DMS114 treated with DMSO at 0.1 percent for 48 hours (cell line): ENCODE results near the gene ENTPD1.
"Not testable (repeated sequence)": the region's sequence is repeated elsewhere in the genome, so short reads cannot be mapped to it uniquely, and the experiment has no call there.

Source experiments
- DNase-seq: peaks from one replicate; lab custom pipeline; 2025; ENCODE audit not compliant: unreplicated experiment; lab: John Stamatoyannopoulos, UW

ENTPD1 gene

GRCh38 chr10:95864906-95865813 lies 109.2 kb downstream of the ENTPD1 start:
- peak; percentile 19 for DNase-seq

GRCh38 chr10:95865814-95866466 lies 110.0 kb downstream of the ENTPD1 start:
- no peak for DNase-seq

GRCh38 chr10:95866467-95866842 lies 110.5 kb downstream of the ENTPD1 start:
- no peak for DNase-seq

DNA sequence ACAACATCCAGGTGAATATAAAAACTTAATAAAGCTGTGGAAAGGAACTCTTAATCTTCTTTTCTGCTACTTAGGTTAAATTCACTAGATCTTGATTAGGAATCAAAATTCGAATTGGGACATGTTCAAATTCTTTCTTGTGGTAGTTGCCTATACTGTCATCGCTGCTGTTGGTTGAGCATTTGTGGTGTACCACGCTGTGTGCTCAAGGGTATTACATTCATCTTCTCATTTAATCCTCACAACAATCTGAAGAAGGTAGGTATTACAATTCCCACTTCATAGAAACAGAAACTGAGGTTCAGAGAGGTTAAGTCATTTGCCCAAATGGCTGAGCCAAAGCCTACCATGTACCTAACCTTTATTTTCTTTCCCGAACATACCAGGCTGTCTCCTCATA lies 111.9 kb downstream of the ENTPD1 start:
- no peak for DNase-seq

- no peak for DNase-seq
Observed at GRCh38 chr10:95872158-95872711, 116.3 kb downstream of the ENTPD1 start.

GRCh38 chr10:95873139-95873538 lies 117.2 kb downstream of the ENTPD1 start:
- no peak for DNase-seq

- DNase-seq = no peak
Observed at GRCh38 chr10:95873651-95874050, 117.7 kb downstream of the ENTPD1 start.

DNA sequence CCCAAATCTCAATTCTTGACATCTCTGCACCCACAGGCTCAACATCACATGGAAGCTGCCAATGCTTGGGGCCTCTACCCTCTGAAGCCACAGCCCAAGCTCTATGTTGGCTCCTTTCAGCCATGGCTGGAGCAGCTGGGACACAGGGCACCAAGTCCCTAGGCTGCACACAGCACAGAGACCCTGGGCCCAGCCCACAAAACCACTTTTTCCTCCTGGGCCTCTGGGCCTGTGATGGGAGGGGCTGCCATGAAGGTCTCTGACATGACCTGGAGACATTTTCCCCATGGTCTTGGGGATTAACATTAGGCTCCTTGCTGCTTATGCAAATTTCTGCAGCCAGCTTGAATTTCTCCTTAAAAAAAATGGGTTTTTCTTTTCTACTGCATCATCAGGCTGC lies 118.8 kb downstream of the ENTPD1 start:
- not testable (repeated sequence) for DNase-seq

DNA sequence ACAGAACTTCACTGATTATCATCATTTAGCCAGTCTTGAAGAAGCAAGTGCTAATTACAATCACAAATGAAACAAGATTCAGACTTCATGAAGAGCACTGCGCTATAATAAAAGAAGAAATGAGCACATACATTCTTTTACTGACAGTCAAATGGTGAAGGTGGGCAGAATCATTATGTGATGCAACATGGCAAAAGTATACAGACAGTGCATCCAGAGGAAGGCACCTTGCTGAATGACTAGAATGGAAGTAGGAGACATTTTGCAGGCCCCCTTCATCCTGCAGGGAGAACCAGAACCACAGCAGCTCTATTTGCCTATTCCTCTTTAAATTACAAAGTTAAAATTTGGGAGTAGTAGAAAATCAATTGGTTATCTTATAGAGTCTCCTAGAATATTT lies 120.8 kb downstream of the ENTPD1 start:
- DNase-seq = no peak

DNA sequence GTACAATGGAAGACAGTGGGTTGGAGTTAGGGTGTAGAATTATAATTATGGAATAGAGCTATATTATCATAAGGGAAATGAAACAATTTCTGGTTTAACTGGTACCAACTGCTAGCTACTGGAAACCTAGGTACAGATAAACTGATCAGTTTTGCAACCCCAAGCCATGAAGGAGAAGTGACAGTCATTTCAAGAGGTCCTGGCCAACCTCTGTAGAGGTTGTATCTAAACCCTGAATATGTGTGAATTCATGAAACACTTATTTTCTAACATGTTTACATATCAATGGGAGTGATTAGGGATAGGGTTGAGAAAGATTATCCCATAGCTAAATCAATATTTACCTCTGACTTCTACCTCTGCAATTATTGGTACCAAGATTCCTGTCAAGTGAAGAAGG lies 121.9 kb downstream of the ENTPD1 start:
- no peak for DNase-seq

DNA sequence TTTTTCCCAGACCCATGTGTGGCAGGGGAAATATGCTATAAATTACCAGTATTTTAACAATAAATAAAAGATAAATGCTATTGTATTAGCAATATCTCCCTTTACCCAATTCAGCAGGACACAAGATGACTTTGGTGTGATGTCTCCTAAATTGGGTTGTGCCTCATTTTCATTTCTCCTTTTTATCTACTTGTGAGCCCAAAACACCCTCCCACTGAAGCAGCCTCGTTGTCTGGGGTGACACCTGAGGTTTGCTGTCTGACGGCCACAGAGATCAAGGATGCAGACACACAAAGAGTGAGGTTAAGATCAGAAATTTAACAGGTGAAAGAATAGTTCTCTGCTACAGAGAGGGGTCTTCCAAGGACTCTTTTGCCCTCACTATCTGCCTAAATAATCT lies 124.7 kb downstream of the ENTPD1 start:
- DNase-seq = no peak

DNA sequence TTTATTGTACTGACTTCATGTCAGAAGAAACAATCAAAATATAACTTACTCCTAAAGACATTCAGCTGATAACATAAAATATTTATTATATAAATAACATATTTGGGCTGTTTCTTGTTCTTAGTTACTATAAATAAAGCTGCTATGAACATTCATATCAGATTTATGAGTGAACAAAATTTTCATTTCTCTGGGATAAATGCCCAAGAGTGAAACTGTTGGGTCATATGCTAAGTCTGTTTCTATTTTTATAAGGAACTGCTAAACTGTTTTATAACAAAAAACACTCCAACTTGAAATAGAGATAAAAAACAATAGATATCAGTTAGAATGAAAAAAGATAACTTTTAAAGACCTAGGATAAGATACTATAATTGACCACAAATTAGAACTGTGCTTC lies 125.4 kb downstream of the ENTPD1 start:
- DNase-seq = no peak

DNA sequence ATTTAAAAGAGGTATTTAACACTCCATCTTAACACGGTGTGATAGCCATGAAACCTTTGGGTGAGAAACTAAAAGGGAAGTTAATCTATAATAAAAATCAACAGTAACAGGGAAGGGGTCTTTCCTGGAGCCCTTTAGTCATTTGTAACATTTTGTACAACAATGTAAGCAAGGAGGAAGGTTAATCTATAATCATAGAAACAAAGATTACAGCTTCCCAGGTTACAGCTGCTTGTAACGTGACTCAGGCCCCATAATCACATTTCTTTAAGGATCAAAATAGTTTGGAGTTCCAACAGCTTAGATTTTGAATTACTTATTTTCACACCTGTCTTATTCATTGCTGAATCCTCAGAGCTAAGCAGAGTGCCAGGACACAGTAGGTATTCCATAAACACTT lies 133.9 kb downstream of the ENTPD1 start:
- no peak for DNase-seq

- no peak for DNase-seq
Observed at GRCh38 chr10:95896071-95896850, 140.3 kb downstream of the ENTPD1 start.

GRCh38 chr10:95905897-95906580 lies 150.1 kb downstream of the ENTPD1 start:
- not testable (repeated sequence) for DNase-seq

DNA sequence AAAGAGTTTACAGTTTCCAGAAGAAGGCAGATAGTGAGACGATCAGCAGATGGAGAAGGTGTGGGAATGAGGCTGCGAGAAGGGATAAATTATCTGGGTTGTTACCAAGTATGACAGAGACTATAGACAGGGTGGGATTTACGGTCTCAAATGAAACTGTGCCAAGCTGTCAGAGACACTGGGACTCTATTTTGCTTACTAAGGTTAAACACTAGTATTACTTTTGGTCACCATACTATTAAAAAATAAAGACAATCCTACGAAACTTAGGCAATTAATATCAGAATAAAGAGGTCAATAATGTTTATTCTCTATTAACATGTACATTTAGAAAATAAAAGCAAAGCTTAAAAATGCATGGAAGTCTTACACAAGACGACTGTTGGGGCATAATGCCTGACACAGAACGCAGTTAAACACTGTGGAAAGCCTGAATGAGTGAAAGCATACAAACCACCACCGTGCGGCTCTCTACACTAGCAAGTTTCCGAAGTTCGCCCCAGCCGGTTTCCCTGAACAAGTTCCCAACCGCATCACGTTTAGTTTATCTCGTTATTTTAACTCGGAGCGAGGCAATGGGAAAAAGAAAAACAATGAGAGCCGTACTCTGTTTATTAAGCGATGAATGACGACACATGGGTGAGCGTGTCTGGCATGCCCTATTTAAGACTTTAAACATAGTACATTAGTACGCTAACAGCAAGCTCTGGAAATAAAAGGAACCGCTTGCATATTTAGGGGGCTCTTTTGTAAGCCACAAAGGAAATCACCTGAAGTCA lies 150.9 kb downstream of the ENTPD1 start:
- DNase-seq = peak; percentile 64

GRCh38 chr10:95907456-95908253 lies 151.7 kb downstream of the ENTPD1 start, which contains the start of gene CC2D2B:
TSS of gene CC2D2B (plus strand) at chr10:95907975. CDS start at chr10:95911324, 3,349 bp downstream.
- peak; percentile 88 for DNase-seq

DNA sequence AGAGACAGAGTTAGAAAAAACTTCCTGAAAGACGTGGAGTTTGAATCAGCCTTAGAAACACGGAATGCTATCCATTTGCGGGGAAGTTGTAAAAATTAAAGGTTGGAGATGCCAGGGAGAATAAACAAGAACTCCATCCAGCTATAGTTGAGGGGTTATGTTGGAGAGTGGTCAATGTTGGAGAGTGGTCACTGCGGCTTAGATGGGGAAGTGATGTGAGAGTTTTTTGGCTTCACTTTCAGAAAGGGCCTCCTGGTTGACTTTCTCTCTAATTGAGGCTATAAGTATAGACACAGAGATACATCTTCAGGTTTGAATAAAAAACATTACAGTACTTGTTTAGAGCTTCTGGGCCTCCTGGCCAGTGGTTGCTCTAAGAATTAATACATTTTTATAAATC lies 152.5 kb downstream of the ENTPD1 start:
- DNase-seq = no peak

GRCh38 chr10:95909561-95909960 lies 153.6 kb downstream of the ENTPD1 start:
- DNase-seq = no peak
